Mammary epithelial cell (primary cell): Measurements from ENCODE around the gene SRGAP1.

ENCODE experiments used
- EZH2 ChIP-seq: IDR thresholded peaks from 2 replicates; pipeline ENCODE4 v1.6.1; 2012; ENCODE audit warnings: low read length, inconsistent platforms, borderline replicate concordance
- TF ChIP-seq, protein P1 (sequence below), 2 donors: IDR thresholded peaks in 1 of 2; conservative IDR thresholded peaks in 1 of 2; 2 replicates each; pipeline ENCODE4 v1.5.1; 2011 to 2012; ENCODE audit warnings: inconsistent platforms in 2 of 2, low read length in 2 of 2, mild to moderate bottlenecking in 2 of 2, control low read depth in 1 of 2, low read depth in 1 of 2; ENCODE audit not compliant: insufficient read depth in 1 of 2; ENCODE audit errors: extremely low read depth in 1 of 2

DNA sequence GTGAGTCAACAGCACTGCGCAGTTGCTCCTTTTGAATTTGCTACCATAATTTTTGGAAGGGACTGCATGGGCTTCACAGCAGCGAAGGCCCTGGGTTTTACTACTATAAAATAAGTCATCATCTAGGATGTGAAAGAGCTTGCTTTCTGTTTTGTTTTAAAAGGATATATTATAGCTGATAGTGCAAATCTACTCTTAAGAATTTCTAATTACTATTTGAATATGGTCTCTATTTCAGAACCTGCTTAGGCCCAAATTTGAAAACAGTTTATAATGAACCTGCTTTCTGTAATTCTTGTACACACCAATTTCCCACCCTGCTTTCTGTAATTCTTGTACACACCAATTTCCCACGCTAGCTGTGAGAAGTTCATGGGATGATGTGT is 73.0 kb downstream of the SRGAP1 start:
- TF ChIP-seq, protein P1, sequence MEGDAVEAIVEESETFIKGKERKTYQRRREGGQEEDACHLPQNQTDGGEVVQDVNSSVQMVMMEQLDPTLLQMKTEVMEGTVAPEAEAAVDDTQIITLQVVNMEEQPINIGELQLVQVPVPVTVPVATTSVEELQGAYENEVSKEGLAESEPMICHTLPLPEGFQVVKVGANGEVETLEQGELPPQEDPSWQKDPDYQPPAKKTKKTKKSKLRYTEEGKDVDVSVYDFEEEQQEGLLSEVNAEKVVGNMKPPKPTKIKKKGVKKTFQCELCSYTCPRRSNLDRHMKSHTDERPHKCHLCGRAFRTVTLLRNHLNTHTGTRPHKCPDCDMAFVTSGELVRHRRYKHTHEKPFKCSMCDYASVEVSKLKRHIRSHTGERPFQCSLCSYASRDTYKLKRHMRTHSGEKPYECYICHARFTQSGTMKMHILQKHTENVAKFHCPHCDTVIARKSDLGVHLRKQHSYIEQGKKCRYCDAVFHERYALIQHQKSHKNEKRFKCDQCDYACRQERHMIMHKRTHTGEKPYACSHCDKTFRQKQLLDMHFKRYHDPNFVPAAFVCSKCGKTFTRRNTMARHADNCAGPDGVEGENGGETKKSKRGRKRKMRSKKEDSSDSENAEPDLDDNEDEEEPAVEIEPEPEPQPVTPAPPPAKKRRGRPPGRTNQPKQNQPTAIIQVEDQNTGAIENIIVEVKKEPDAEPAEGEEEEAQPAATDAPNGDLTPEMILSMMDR (conservative IDR thresholded peaks at IDR 0.05 in 1 of 2, IDR thresholded peaks at IDR 0.05 in 1 of 2; ENCODE audit: extremely low read depth in 1 of 2, insufficient read depth in 1 of 2, low read depth in 1 of 2, low read length in 2 of 2), result no peak
- TF ChIP-seq EZH2, result no peak
